Cardiac fibroblast (primary cell): Measurements from ENCODE around the gene WNK4.

Experiments used
- DNase-seq, 2 donors: peaks; one replicate each; pipeline versions ENCODE4 v3.0.0 to v3.0.0-alpha.2; 2010; ENCODE audit warnings: low read depth in 2 of 2
- H3K4me3 ChIP-seq, 2 donors: replicated peaks in 1 of 2; 1 replicate in 1 of 2; 2 replicates in 1 of 2; pipeline ENCODE4 v1.5.1; 2011; ENCODE audit warnings: low read depth in 2 of 2, low read length in 2 of 2, mild to moderate bottlenecking in 2 of 2, moderate library complexity in 1 of 2
- TF ChIP-seq, protein P1 (sequence below): IDR thresholded peaks from one replicate; pipeline ENCODE4 v1.5.1; 2011; ENCODE audit warnings: low read depth, mild to moderate bottlenecking, low read length, inconsistent platforms

The WNK4 gene

DNA sequence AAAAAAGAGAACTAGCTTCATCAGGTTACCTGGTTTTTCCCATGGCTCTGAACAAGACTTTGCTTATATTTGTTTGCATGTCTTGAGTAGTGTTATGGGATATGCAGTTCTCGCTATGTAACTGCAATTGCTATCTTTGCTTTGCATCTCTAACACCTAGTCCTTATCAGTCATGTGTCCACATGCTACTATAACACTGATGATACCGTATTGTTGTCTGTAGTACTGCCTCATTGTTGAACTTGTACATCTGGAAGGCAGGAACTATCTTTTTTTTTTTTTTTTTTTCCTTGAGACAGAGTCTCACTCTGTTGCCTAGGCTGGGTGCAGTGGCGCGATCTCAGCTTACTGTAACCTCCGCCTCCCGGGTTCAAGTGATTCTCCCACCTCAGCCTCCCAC lies 55.3 kb downstream of the WNK4 start:
- no peak for DNase-seq
- TF ChIP-seq, protein P1, sequence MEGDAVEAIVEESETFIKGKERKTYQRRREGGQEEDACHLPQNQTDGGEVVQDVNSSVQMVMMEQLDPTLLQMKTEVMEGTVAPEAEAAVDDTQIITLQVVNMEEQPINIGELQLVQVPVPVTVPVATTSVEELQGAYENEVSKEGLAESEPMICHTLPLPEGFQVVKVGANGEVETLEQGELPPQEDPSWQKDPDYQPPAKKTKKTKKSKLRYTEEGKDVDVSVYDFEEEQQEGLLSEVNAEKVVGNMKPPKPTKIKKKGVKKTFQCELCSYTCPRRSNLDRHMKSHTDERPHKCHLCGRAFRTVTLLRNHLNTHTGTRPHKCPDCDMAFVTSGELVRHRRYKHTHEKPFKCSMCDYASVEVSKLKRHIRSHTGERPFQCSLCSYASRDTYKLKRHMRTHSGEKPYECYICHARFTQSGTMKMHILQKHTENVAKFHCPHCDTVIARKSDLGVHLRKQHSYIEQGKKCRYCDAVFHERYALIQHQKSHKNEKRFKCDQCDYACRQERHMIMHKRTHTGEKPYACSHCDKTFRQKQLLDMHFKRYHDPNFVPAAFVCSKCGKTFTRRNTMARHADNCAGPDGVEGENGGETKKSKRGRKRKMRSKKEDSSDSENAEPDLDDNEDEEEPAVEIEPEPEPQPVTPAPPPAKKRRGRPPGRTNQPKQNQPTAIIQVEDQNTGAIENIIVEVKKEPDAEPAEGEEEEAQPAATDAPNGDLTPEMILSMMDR, result no peak
- H3K4me3 ChIP-seq, result no peak overlapping the region

DNA sequence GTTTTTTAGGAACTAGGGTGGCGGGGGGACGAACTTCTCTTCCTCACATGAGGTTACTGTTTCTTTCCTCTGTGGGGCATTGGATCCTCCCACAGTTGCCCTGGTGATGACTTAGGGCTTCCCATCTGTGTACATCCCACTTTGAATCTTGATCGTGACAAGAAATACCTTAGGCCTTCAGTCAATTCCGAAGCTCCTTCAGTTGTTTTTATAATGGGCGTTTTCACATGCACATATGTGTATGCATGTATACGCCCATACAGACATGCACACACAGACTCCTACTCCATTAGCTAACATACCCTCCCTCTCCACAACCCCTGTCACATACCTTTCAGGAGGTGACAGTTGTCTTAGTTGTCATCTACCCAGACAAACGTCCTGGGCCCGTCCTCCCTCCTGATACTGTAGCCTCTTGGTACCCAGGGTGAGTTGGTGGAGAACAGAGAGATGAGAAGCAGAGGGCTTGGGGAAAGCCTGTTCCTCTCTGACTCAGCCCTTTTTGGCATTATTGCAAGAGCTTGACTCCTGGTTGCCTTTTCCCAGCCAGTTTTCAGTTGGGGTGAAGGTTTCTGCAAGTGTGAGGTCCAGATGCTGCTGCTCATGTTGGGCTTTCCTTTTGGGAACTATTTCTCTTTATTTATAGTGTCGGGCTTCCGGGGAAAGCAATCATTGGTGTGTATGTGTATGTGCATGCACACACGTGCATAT lies 61.7 kb downstream of the WNK4 start:
- TF ChIP-seq, protein P1, result no peak
- DNase-seq, result no peak
- H3K4me3 ChIP-seq, result no peak overlapping the region

DNA sequence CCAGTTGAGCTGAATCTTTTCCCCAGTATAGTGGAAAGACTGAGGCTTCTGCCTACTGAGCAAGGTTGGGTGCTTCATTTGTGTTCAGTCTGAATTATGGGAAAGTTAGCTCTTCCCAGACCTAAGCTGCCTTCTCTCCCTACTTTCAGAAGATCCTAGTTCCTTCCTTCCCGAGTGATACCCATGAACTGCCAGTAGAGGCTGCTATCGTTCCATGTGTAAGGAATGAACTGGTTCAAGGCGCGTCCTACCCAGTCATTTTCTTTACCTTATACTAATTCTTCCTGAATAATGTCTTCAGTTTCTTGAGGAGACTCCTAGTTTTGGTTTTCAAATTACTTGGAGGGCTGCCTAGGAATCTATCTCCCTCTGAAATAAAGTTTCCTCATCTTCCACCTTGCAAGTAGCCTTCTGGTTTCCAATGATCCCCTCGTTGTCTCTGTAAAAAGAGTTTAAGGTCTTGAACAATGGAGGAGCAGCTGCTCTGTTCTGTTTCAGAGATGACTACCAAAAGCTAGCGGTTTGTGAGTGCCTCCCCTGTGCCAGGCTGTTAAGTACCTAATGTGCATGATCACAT lies 63.0 kb downstream of the WNK4 start:
- DNase-seq, result peak; percentile 82 to 85
- TF ChIP-seq, protein P1, result peak; percentile 99

DNA sequence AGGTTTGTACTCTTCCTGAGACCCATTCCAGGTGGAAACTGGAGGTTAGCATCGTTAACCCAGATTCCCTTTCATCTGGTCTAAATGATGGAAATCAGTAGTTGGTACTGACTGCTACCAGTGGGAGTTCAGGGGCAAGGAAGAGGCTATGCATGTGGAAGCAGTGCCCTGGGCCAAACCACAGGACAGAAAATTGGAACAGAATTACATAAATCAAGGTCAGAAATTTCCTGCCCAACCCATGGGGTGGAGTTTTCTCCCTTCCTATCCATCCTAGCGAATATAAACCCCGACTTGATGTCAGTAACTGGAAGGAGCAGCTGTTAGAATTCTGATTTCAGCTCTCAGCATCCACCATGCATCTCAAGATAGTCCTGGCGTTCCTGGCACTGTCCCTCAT lies 63.9 kb downstream of the WNK4 start, which contains the start of gene AOC2:
TSS of gene AOC2 (plus strand) at position 310 of the 400 bp plus-strand sequence. CDS start at position 357, 47 bp downstream.
- TF ChIP-seq, protein P1, result no peak
- no peak within 1 kb of the TSS for H3K4me3 ChIP-seq
- peak in 1 of 2 donors; percentile 64 for DNase-seq

More for the DNA sequence above, 63.0 kb downstream of the WNK4 start:
- no peak overlapping the region for H3K4me3 ChIP-seq

DNA sequence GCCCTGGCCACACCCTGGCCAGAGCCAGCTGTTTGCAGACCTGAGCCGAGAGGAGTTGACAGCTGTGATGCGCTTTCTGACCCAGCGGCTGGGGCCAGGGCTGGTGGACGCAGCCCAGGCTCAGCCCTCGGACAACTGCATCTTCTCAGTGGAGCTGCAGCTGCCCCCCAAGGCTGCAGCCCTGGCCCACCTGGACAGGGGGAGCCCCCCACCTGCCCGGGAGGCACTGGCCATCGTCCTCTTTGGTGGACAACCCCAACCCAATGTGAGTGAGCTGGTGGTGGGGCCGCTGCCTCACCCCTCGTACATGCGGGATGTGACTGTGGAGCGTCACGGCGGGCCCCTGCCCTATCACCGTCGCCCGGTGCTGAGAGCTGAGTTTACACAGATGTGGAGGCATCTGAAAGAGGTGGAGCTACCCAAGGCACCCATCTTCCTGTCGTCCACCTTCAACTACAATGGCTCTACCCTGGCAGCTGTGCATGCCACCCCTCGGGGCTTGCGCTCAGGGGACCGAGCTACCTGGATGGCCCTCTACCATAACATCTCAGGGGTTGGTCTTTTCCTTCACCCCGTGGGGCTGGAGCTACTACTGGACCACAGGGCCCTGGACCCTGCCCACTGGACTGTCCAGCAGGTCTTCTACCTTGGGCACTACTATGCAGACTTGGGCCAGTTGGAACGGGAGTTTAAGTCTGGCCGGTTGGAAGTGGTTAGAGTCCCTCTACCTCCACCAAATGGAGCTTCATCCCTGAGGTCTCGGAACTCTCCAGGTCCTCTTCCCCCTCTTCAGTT lies 64.5 kb downstream of the WNK4 start:
- no peak overlapping the region for H3K4me3 ChIP-seq
- TF ChIP-seq, protein P1, result no peak
- no peak for DNase-seq

DNA sequence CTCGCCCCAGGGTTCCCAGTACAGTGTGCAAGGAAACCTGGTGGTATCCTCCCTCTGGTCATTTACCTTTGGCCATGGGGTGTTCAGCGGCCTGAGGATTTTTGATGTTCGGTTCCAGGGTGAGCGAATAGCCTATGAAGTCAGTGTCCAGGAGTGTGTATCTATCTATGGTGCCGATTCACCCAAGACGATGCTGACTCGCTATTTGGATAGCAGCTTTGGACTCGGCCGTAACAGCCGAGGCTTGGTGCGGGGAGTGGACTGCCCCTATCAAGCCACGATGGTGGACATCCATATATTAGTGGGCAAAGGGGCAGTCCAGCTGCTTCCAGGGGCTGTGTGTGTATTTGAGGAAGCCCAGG lies 65.1 kb downstream of the WNK4 start:
- no peak for DNase-seq
- TF ChIP-seq, protein P1, result no peak
- H3K4me3 ChIP-seq, result no peak overlapping the region
